ENCODE data around the gene CCDC82. TPM values are rescaled to one million over a fixed set of nuclear protein-coding genes. Genes with fewer than 3 reads are reported as not detected.

CCDC82 gene
- total RNA-seq, 2 experiments from 2014 or later = 23.7 to 24.4 TPM

GRCh38 chr11:96367342-96367741, 22.4 kb downstream of the CCDC82 start:
- no peaks in the 10 kb centered on the region for H3K4me1 ChIP-seq (ENCODE audit: insufficient read depth, low read length)
- no peak overlapping the region for H3K4me3 ChIP-seq (ENCODE audit: low read length)
- peaks cover 34% of the 10 kb centered on the region for H3K36me3 ChIP-seq (ENCODE audit: insufficient read depth, low read length)
- Mint-ChIP-seq H3K27me3 (no peaks in the 10 kb centered on the region), H3K27ac (no peak overlapping the region), H3K36me3 (ENCODE audit: low read depth) (peaks cover 80% of the 10 kb centered on the region), H3K4me1 (ENCODE audit: low read depth) (no peaks in the 10 kb centered on the region), H3K9me3 (no peaks in the 10 kb centered on the region), H3K4me3 (no peak overlapping the region)
- ChIA-PET POLR2A (no interaction called here), CTCF (no interaction called here)
- no peaks in the 10 kb centered on the region for H3K9me3 ChIP-seq (ENCODE audit: control insufficient read depth in 1 of 2, insufficient read depth in 1 of 2, low read length in 2 of 2)
- no peaks in the 10 kb centered on the region for H3K27me3 ChIP-seq (ENCODE audit: control insufficient read depth in 1 of 2, insufficient read depth in 2 of 2, low read length in 2 of 2)
- no peak for ATAC-seq (ENCODE audit: poor library complexity)
- DNase-seq = no peak
- no peak overlapping the region for H3K27ac ChIP-seq (ENCODE audit: low read depth in 1 of 2, low read length in 2 of 2)
- TF ChIP-seq CTCF (IDR thresholded peaks at IDR 0.05) = no peak
- intact Hi-C loops (cut with DNase I, micrococcal nuclease) = no loop called here

- Mint-ChIP-seq H3K36me3 (ENCODE audit: low read depth) (peaks cover 76% of the 10 kb centered on the region), H3K4me1 (ENCODE audit: low read depth) (no peaks in the 10 kb centered on the region), H3K4me3 (no peak overlapping the region), H3K27me3 (no peaks in the 10 kb centered on the region), H3K27ac (no peak overlapping the region), H3K9me3 (no peaks in the 10 kb centered on the region)
- intact Hi-C loops (cut with DNase I, micrococcal nuclease) = no loop called here
- no peak for TF ChIP-seq CTCF (IDR thresholded peaks at IDR 0.05)
- CTCF ChIA-PET = interaction anchor here (1.1 kb wide), 1 partner anchor 23 kb away, joined by 3 read pairs; the partner anchor contains the start of gene MAML2
- Histone ChIP-seq H3K27me3 (ENCODE audit: control insufficient read depth in 1 of 2, insufficient read depth in 2 of 2, low read length in 2 of 2) (no peaks in the 10 kb centered on the region), H3K4me1 (ENCODE audit: insufficient read depth, low read length) (no peaks in the 10 kb centered on the region), H3K27ac (ENCODE audit: low read depth in 1 of 2, low read length in 2 of 2) (no peak overlapping the region), H3K36me3 (ENCODE audit: insufficient read depth, low read length) (peaks cover 31% of the 10 kb centered on the region), H3K9me3 (ENCODE audit: control insufficient read depth in 1 of 2, insufficient read depth in 1 of 2, low read length in 2 of 2) (no peaks in the 10 kb centered on the region), H3K4me3 (ENCODE audit: low read length) (no peak overlapping the region)
- no peak for DNase-seq
- no peak for ATAC-seq (ENCODE audit: poor library complexity)
- POLR2A ChIA-PET = interaction anchor here (1.6 kb wide), 1 partner anchor 24 kb away, joined by 7 read pairs; the partner anchor contains the start of genes CCDC82 and JRKL
These were observed 23.7 kb downstream of the CCDC82 start for GRCh38 chr11:96366024-96366423.

GRCh38 chr11:96365493-96365892, 24.2 kb downstream of the CCDC82 start:
- Histone ChIP-seq H3K9me3 (ENCODE audit: control insufficient read depth in 1 of 2, insufficient read depth in 1 of 2, low read length in 2 of 2) (no peaks in the 10 kb centered on the region), H3K4me3 (ENCODE audit: low read length) (no peak overlapping the region), H3K4me1 (ENCODE audit: insufficient read depth, low read length) (no peaks in the 10 kb centered on the region), H3K27ac (ENCODE audit: low read depth in 1 of 2, low read length in 2 of 2) (no peak overlapping the region), H3K36me3 (ENCODE audit: insufficient read depth, low read length) (peaks cover 31% of the 10 kb centered on the region), H3K27me3 (ENCODE audit: control insufficient read depth in 1 of 2, insufficient read depth in 2 of 2, low read length in 2 of 2) (no peaks in the 10 kb centered on the region)
- ATAC-seq (ENCODE audit: poor library complexity) = no peak
- no peaks in the 10 kb centered on the region for H3K4me1 Mint-ChIP-seq (ENCODE audit: low read depth)
- H3K36me3 Mint-ChIP-seq (ENCODE audit: low read depth) = peaks cover 71% of the 10 kb centered on the region
- intact Hi-C loops (cut with DNase I, micrococcal nuclease) = no loop called here
- H3K27ac Mint-ChIP-seq = no peak overlapping the region
- no peak for DNase-seq
- H3K4me3 Mint-ChIP-seq = no peak overlapping the region
- no peaks in the 10 kb centered on the region for H3K27me3 Mint-ChIP-seq
- POLR2A ChIA-PET = interaction anchor here (1.6 kb wide), 1 partner anchor 24 kb away, joined by 7 read pairs; the partner anchor contains the start of genes CCDC82 and JRKL
- CTCF ChIA-PET = interaction anchor here (1.1 kb wide), 1 partner anchor 22 kb away, joined by 3 read pairs; the partner anchor contains the start of gene MAML2
- no peak for TF ChIP-seq CTCF (IDR thresholded peaks at IDR 0.05)
- H3K9me3 Mint-ChIP-seq = no peaks in the 10 kb centered on the region

Data from CD4-positive, alpha-beta T cell (primary cell).